Measurements from ENCODE around the gene CXCL10.
A peak's percentile ranks its signal among the peaks of the same experiment; 100 is the strongest.
"Not testable (repeated sequence)": the region's sequence is repeated elsewhere in the genome, so short reads cannot be mapped to it uniquely, and the experiment has no call there.

The CXCL10 gene

DNA sequence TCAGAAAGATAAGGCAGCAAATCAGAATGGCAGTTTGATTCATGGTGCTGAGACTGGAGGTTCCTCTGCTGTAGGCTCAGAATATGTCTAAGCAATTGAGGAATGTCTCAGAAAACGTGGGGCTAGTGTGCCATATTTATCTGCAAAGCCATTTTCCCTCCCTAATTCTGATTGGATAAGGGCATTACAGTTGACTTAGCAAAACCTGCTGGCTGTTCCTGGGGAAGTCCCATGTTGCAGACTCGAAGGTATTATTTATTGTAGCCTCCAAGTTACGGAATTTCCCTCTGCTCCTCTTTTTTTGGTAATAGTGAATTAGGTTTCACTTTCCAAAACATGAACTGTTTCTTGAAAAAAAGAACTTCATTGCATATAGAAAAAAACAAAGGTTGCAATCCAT, at the start of gene CXCL10:
Gene CXCL10, minus strand, starts transcription at position 109 of the 400 bp plus-strand sequence. Its CDS starts 66 bp downstream, at position 43.
- no peak for DNase-seq

- no peak for DNase-seq
Observed at GRCh38 chr4:76072760-76073159, 49.5 kb upstream of the CXCL10 start.

- DNase-seq = peak in 39 of 51 donors; percentile 0 to 81 (median 38)
Observed at GRCh38 chr4:76067652-76068286, 44.5 kb upstream of the CXCL10 start.

- DNase-seq = no peak
Observed at GRCh38 chr4:76066546-76066945, 43.2 kb upstream of the CXCL10 start.

- DNase-seq = no peak
Observed at GRCh38 chr4:76061982-76062381, 38.7 kb upstream of the CXCL10 start.

DNA sequence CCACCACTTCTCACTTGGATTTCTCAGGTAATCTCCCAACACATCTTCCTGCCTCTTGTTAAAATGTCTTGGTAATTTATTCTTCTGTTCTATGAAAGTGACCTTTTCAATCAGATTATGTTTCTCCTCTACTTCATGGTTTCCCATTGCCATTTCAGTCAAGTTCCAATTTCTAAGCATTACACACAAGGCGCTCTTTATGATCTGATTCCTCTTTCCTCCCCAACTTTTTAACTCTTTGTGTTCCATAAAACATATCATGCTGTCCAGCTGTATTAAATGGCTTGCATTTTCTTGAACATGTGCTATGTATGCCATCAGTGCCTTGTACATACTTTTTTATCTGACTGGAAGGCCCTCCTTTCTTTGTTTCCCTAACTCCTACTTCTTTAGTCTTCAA, 38.1 kb upstream of the CXCL10 start:
- no peak for DNase-seq

- DNase-seq = no peak
Observed at GRCh38 chr4:76060506-76060905, 37.2 kb upstream of the CXCL10 start.

DNA sequence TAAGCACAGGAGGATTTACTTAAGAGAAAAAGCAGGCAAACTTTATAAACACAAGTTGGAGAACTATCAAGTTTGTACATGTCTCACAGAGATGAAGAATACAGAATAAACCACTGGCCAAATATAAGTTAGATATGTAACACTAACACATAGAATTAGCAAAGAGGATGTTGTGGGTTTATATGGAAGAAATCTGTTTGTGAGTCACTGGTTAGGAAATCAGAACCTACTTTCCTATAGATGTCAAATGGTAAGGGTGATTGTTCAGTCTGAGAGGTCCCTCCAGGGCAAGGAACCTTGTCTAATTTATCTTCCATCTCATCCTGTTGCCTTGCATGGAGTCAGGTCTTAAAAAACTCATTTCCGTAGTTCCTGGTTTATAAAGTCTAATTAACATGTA, 36.5 kb upstream of the CXCL10 start:
- DNase-seq = no peak

- no peak for DNase-seq
Observed at GRCh38 chr4:76058888-76059426, 35.7 kb upstream of the CXCL10 start.

- DNase-seq = no peak
Observed at GRCh38 chr4:76058302-76058701, 35.0 kb upstream of the CXCL10 start.

- DNase-seq = no peak
Observed at GRCh38 chr4:76055421-76055820, 32.1 kb upstream of the CXCL10 start.

GRCh38 chr4:76055016-76055415, 31.7 kb upstream of the CXCL10 start:
- no peak for DNase-seq

DNA sequence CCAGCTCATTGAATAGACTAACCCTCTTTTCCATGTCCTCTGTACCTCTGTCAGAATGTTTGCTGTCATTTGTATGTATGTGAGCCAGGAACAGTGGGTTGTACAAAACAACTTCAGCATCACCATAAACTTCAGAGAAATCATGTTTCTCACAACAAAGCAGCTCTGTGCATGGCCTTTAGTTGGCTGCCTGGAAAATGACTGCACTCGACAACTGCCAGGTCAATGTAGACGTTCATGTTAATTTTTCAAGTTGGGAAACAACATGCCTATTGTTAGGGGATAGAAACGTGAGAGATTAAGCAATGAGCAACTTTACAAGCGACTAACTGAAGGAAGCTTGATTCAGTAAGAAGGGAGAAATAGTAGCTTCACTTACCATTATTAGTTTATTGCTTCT, 30.4 kb upstream of the CXCL10 start:
- no peak for DNase-seq

DNA sequence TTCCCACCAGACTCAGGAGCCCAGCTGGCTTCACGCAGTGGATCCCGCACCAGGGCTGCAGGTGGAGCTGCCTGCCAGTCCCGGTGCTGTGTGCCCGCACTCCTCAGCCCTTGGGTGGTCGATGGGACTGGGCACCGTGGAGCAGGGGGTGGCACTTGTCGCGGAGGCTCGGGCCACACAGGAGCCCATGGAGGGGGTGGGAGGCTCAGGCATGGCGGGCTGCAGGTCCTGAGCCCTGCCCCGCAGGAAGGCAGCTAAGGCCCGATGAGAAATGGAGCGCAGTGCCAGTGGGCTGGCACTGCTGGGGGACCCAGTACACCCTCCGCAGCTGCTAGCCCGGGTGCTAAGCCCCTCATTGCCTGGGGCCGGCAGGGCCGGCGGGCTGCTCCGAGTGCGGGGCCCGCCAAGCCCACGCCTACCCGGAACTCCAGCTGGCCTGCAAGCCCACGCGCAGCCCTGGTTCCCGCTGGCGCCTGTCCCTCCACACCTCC, 27.3 kb upstream of the CXCL10 start:
- DNase-seq = not testable (repeated sequence)

DNA sequence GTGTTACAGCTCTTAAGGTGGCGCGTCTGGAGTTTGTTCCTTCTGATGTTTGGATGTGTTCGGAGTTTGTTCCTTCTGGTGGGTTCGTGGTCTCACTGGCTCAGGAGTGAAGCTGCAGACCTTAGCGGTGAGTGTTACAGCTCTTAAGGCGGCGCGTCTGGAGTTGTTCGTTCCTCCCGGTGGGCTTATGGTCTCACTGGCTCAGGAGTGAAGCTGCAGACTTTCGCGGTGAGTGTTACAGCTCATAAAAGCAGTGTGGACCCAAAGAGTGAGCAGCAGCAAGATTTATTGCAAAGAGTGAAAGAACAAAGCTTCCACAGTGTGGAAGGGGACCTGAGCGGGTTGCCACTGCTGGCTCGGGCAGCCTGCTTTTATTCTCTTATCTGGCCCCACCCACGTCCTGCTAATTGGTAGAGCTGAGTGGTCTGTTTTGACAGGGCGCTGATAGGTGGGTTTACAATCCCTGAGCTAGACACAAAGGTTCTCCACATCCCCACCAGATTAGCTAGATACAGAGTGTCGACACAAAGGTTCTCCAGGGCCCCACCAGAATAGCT, 26.6 kb upstream of the CXCL10 start:
- DNase-seq = not testable (repeated sequence)

- DNase-seq = not testable (repeated sequence)
Observed at GRCh38 chr4:76044686-76045085, 21.4 kb upstream of the CXCL10 start.

DNA sequence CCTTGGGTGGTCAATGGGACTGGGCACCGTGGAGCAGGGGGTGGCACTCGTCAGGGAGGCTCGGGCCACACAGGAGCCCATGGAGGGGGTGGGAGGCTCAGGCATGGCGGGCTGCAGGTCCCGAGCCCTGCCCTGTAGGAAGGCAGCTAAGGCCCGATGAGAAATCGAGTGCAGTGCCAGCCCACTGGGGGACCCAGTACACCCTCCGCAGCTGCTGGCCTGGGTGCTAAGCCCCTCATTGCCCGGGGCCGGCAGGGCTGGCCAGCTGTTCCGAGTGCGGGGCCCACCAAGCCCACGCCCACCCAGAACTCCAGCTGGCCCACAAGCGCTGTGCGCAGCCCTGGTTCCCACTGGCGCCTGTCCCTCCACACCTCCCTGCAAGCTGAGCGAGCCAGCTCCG, 20.0 kb upstream of the CXCL10 start:
- DNase-seq = not testable (repeated sequence)

GRCh38 chr4:76042241-76042998, 19.1 kb upstream of the CXCL10 start:
- DNase-seq = not testable (repeated sequence)

GRCh38 chr4:76036855-76037254, 13.6 kb upstream of the CXCL10 start:
- DNase-seq = no peak

DNA sequence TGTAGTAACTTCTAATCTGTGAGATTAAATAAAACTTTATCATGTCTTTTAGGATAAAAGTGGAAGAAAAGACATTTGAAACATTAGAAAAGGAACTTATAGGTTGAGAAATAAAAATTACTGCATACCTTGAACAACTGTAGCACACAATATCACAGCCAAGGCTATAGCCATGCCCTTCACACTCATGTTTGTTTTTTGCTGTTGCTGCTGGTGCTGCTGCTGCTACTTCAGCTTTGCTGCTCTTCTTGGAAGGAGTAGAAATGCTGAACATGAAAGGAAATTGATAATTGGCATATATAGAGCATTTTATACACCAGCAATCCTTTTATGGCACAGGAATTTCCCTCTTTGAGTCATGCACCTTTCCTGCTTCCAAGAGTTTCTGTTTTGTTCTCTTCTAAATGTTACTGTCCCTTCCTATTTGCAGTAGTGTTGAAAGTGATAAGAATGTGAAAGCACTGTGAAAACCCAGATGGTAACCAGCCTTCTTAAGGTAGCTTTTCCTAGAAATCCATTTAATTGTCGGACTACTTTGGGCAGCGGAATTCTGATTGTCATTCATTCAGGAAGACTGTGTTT, 12.6 kb upstream of the CXCL10 start, which contains the start of gene CXCL11:
Gene CXCL11, minus strand, starts transcription at position 272 of the 582 bp plus-strand sequence. Its CDS starts 83 bp downstream, at position 189.
- DNase-seq = no peak

DNA sequence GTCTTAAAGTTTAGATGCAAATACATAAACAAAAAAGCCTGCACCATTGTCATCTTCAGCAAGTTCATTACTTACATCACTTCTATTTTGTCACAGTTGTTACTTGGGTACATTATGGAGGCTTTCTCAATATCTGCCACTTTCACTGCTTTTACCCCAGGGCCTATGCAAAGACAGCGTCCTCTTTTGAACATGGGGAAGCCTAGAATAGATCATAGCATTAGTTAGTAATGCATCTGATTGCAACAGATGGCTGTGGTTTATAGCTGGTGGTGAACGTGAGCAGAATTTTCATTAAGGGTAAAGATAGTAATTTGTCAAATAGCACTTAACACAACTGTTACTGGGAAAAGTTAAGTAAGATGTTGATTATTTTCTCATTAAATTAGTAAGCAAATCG, 11.8 kb upstream of the CXCL10 start:
- DNase-seq = no peak

DNA sequence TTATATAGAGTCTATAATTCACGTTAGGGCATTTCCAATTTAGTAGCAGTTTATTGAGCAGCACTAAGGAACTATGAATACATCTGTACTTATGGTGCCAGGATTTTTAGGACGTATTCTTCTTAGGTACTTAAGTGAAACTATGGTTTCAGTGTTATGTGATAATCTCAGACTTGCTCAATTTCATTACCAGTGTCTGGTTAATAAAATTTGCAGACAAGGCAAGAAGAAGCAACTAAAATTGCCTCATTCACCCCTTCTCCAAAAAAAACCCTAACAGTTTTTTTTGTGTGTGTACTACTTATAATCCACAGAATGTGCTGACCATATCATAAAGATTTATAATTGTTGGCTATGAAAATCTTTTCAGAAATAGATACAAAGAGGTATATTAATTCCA, 6.0 kb upstream of the CXCL10 start:
- no peak for DNase-seq
